GM12865 (cell line): ENCODE data around the gene CERS6.

ENCODE experiments used
- DNase-seq: peaks from one replicate; pipeline ENCODE4 v3.0.0; 2010; ENCODE audit warnings: low read depth
- H3K4me3 ChIP-seq: 2 replicates; pipeline ENCODE4 v1.5.1; 2011; ENCODE audit warnings: mild to moderate bottlenecking, low read depth, low read length, control low read depth
- CTCF ChIP-seq: IDR thresholded peaks from 2 replicates; pipeline ENCODE4 v1.5.1; 2011; ENCODE audit warnings: low read length, control low read depth, low read depth, inconsistent platforms; ENCODE audit not compliant: insufficient read depth; ENCODE audit errors: missing control alignments

The CERS6 gene

GRCh38 chr2:168805615-168806014 is 349.5 kb downstream of the CERS6 start:
- no peak overlapping the region for H3K4me3 ChIP-seq
- TF ChIP-seq CTCF = no peak
- no peak for DNase-seq

GRCh38 chr2:168809537-168809936 is 353.5 kb downstream of the CERS6 start:
- H3K4me3 ChIP-seq = no peak overlapping the region
- TF ChIP-seq CTCF = no peak
- no peak for DNase-seq

GRCh38 chr2:168810235-168810634 is 354.2 kb downstream of the CERS6 start:
- no peak for TF ChIP-seq CTCF
- DNase-seq = no peak
- no peak overlapping the region for H3K4me3 ChIP-seq

GRCh38 chr2:168811696-168812095 is 355.6 kb downstream of the CERS6 start:
- no peak for DNase-seq
- TF ChIP-seq CTCF = no peak
- no peak overlapping the region for H3K4me3 ChIP-seq

- no peak overlapping the region for H3K4me3 ChIP-seq
- no peak for DNase-seq
- TF ChIP-seq CTCF = no peak
Measured at GRCh38 chr2:168814046-168814445, 358.0 kb downstream of the CERS6 start.

GRCh38 chr2:168814939-168815907 is 359.2 kb downstream of the CERS6 start:
- no peak for TF ChIP-seq CTCF
- DNase-seq = no peak
- no peak overlapping the region for H3K4me3 ChIP-seq
